GM21367 (cell line): ENCODE data around the gene LRRC49.
"Not testable (repeated sequence)": the region's sequence is repeated elsewhere in the genome, so short reads cannot be mapped to it uniquely, and the experiment has no call there.

ENCODE experiments used
- ATAC-seq: cut with Tn5 transposase; IDR thresholded peaks from one replicate; pipeline ENCODE4 v1.9.1; 2021; ENCODE audit not compliant: unreplicated experiment

Gene LRRC49, protein sequence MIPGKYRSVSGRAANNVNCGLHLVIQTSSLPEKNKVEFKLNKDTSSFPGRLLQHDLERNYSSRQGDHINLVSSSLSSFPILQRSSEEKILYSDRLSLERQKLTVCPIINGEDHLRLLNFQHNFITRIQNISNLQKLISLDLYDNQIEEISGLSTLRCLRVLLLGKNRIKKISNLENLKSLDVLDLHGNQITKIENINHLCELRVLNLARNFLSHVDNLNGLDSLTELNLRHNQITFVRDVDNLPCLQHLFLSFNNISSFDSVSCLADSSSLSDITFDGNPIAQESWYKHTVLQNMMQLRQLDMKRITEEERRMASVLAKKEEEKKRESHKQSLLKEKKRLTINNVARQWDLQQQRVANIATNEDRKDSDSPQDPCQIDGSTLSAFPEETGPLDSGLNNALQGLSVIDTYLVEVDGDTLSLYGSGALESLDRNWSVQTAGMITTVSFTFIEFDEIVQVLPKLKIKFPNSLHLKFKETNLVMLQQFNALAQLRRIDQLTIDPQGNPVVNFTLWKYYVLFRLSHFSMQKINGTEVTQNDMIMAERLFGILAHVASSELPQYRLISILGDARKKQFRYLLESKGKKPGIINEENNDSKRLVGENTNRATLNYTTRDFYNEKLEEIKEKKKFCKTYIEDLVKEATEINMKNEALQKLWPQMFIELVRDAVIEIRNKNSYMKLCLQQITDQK

DNA sequence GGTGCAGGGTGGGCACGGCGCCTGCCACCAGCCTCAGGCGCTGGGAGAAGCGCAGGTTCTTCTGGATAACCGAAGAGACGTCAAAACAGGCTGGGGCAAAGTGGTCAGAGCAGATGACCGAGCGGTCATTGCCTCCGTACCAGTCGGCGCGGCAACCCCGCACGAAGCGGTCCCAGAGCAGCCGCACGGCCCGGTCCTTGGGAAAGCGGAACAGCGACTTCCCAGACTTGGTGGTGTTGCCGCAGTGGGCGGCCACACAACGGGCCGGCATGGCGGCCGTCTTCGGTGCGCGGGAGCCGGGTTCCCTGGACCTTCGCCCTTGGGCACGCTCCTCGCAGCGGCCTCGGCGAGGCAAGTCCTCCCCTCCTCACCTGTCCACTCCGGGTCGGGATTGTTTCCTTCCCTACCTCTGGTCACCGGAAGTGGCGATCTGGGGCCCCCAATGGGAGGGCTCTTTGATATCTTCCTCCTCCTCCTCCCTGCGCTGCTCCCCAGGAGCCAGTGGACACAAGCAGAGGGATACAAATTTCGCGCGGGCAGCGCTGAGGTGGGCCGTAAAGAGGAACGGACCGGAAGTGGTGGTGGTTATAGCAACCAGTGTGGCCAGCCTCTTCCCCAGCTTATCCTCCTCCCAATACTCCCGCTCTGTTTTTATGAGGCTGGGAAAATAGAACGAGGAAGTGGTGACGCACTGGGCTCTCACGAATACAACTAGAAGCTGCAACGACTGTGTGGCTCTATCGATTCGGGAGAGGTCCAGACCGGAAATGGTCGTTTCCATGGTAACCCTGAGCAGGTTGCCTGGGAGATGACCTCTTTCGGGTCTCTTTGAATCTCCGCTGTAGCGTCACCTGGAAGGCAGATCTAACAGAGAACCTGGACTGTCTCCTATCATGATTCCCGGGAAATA, at the start of gene LRRC49, which contains the start of gene THAP10:
Gene LRRC49, plus strand, starts transcription at position 825 of the 910 bp plus-strand sequence. Its CDS starts 69 bp downstream, at position 894.
Gene THAP10, minus strand, starts transcription at position 432 of the 910 bp plus-strand sequence. Its CDS starts 161 bp downstream, at position 271.
- ATAC-seq: peak; percentile 80

DNA sequence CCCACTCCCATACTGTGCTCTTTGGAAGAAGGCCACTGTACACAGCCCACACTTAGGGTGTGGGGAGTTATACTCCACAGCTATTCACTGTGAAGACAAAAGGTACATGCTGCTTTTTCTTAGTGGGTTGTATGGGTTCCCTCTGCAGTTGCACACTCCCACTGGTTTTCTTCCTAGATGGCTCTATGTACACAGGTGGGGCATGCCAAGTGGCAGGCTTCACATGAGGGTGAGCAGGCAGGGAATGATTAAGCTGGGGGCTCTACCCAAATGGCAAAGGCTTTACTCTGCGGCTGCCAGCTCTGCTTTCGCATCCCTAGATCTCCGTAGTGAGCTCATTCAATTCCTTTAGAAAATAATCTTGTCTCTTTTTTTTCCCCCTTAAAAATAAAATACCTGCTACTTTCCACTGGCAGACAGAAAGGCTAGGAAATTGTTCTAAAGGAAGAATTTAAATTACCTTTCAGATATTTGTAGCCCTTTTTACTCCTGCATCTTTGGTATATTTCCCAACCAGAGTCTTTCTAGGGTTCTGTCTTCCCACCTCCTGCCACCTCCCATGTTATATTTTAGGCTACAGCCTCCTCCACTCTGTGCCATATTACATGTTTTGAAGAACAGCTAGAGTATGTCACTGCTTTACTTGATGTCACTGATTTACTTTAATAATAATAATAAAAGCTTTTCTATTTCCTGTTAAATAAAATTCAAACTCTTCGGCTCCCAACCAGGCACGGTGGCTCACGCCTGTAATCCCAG, 46.8 kb upstream of the LRRC49 start:
- ATAC-seq: no peak

DNA sequence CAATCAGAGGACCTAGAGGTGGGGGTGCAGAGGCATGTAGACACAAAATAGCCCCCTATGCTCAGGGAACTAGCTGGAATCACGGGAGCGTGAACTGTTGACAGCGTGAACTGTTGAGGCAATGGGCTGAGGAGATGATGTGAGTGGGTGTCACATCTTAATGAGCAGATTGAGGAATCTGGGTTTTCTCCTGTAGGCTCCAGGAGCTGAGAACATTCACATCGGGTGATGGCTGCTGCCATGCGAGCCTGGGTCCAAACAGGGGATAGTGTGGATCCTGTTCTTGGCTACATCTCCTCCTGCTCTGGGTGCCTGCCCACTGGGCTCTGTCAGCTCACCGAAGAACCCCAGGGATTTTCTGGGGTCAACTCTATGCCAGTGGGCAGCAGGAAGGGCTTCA, 40.7 kb upstream of the LRRC49 start:
- ATAC-seq: no peak

DNA sequence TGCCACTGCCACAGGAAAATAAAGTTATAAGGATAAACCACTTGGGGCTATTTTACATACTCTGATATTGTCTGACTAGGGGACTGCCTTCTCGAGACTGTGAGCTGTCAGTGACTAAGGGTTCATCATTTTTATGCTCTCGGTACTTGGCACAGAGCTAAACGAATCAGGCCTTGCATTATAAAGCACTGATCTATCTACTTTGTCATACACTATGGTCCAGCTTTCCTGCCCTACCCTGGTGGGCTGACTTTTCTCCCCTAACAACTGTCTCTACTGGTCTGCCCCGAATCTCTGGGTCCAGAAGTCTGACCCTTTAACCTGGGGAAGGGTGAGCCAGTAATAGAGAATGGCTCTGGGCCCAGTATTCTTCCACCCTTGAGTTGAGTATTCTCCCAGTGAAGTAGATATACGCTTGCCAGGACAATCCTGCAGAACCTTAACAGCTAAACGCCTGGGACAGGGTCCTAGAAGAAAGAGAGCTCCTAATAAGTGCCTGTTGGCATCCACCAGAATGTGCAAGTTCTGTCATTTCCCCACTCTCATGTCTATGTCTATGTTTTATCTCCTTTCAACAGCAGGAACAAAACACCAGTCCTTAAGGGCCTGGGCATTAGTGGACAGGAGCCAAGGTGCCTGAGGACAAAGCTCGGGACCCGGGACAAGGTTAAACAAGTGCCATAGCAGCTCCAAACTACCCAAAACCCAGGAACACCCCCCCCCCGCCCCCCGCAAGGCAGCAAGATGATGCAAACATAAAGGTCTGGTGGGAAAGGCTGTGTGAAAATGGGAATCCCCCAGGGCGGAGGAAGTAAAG, 39.9 kb upstream of the LRRC49 start:
- no peak for ATAC-seq

DNA sequence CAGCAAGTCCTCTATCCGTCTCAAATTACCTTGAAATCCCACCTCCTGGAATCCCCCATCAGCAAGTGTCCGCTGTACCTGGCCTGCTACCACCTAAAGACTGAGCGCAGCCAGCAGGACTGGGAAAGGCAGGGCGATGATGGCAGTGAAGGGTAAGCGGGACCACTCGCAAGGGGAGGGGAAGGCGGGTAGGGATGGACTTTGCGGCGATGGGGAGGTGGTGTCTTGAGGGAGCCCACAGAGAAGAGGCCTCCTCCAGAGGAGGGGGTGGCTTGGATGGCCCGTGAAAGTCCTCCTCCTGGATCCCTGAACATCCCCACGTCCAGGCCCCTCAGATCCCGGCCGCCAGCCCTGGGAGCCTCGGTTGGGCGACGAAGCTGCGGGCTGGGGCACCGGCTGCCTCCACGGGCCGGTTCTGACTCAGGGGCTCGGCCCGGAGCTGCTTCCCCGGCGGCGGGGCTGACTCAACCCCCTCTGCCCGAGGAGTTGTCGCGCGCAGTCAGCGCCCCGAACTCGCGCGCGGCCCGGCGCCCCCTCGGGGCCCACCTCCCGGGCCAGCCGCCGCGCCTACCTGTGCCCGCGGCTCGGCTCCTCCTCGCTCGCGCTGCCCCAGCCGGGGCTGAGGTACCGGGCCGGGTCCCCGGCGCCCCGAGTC, 39.2 kb upstream of the LRRC49 start:
- ATAC-seq: no peak

DNA sequence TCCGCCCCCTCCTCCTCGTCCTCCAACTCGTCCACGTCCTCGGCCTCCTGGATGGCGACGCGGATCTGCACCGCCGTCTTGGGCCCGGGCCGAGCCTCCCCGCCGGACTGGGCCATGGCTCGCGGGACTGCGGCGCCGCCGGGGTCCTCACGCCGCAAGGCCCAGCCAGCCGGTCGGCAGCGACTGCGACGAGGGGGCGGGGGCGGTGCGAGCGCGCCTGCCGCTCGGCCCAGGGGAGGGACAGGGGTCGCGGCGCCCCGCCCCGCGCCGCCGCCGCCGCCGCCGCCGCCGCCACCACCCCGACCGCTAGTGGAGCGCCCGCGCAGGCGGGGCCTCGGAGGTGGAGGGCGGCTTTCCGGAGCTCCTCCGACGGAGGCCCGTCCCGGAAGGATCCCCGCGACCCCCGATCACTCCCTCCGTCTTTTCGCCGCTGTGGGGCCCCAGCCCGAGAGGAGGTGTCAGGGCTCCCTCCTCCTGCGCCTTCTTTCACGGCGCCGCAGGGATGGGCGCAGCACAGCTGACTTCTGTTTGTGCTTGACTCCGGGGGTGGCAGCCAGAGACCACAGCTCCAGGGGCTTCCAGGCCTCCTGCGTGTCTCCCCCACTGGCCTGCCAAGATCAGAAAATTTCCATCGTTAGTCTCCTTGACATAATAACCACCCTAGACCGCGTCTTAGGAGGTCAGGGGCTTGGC, 38.5 kb upstream of the LRRC49 start, which contains the start of gene LARP6:
Gene LARP6, minus strand, starts transcription at position 185 of the 693 bp plus-strand sequence. Its CDS starts 69 bp downstream, at position 116.
- no peak for ATAC-seq

DNA sequence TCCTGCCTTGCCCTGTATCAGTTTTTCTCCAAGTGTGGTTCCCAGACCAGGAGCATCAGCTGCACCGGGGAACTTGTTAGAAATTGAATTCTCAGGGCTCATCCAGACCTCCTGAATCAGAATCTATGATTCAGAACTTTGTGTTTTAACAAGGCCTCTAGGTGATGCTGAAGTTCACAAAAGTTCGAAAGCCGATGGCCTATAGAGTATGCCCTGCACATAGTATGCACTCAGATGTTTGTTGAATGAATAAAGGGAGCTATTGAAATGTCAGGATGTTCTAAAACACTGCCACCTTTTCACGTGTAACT, 38.0 kb upstream of the LRRC49 start:
- no peak for ATAC-seq

DNA sequence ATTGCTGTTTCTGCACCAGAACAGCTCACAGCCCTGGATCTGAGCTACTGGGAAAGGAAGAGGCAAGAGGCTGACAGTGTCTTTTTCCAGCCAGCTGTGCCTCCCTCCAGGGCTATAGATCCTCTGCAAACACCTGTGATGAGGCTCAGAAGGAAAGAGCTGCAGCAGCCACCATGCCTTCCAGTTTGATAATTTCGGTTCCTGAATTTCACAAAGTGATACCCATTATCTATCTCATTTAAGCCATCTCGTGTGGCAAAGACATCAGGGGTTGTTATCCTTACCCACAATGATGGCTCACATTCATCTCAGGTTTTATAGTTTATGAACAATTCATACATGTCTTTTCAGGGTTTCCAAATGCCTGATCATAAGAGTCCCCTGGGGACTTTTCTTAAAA, 36.9 kb upstream of the LRRC49 start:
- no peak for ATAC-seq

DNA sequence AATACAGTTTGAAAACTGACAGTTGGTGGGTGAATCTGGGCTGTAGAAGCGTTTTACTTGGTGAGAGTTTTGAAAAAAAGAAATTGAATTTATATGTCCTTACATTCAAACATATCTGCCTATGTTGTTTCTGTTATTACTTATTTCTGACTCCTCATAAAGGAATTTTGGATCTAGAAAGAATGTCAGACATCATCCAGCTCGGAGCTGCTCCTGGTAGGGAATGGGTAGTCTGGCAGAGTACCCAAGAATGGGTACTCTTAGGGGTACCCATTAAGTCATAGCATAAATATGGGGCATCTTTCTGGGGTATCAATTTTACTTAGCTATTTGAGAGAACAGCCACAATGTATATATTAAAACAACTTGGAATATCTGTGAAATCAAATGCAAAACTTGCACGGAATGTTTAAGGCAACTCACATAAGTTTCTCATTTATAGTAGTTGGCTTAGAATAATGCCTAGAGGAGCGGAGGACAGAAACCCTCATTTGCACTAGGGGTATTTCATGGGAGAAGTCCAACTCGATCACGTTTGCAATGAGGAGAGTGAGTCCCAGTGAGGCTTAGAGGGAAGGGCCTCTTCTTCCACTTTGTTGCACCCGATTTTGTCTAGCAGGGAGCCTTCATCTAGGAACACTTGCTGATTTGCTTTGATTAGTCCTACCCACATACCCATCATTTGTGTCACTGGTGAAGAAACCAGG, 36.3 kb upstream of the LRRC49 start:
- no peak for ATAC-seq

DNA sequence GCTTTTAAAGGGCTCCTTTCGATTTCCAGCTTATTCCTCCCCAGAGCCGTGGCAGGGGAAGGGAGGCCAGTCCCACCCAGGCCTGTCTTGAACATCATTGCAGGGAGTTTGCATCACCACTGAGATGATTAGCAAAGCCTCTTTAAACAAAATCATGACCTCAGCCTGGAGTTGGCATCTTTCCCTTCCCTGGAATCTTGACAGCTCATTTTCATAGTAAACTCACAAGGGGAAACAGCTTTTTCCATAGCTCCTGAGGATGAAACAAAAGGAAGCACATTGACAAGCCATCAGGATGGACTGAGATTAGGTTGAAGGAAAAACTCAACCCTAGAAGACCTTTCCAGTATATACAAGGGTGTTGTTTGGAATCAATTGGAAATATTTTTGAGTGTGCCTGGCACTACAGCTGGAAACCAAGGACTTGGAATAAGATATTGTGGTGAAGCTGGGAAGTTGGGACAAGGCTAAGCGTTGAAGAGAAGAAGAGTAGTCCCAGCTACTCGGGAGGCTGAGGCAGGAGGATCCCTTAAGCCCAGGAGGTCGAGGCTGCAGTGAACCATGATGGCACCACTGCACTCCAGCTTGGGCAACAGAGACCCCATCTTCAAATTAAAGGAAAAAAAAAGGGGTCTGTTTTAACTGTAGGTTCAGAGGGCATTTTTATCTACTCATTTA, 35.6 kb upstream of the LRRC49 start:
- no peak for ATAC-seq

DNA sequence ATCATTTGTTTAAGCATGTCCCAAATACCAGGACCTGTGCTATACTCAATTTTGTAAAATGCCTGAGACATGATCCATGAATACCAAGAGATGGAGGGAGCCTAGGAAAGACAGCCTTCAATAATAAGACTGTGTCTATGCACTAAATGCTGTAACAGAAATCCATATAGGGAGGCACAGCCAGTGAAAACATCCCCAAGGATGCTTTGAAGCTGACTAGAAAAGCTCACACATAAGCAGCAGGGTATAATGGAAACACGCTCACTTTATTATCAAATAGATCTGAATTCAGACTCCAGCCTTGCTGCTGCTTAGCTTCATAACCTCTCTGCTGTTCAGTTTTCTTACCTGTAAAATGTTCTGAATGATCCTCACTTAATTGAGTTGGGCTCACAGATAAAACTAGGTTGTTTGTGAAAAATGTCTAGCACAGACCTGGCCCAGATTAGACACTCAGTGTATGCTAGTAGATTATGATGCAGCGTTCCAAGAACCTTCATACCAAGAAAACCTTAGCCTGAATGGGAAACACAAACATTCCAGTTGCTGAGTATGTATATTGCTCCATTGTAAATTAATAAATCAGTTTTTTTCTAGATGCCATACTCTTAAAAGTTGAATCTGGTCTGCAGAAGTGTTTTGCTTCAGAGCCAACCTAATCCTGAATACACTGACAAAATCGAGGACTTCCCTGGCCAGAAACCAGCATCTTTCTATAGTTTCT, 34.9 kb upstream of the LRRC49 start:
- no peak for ATAC-seq

DNA sequence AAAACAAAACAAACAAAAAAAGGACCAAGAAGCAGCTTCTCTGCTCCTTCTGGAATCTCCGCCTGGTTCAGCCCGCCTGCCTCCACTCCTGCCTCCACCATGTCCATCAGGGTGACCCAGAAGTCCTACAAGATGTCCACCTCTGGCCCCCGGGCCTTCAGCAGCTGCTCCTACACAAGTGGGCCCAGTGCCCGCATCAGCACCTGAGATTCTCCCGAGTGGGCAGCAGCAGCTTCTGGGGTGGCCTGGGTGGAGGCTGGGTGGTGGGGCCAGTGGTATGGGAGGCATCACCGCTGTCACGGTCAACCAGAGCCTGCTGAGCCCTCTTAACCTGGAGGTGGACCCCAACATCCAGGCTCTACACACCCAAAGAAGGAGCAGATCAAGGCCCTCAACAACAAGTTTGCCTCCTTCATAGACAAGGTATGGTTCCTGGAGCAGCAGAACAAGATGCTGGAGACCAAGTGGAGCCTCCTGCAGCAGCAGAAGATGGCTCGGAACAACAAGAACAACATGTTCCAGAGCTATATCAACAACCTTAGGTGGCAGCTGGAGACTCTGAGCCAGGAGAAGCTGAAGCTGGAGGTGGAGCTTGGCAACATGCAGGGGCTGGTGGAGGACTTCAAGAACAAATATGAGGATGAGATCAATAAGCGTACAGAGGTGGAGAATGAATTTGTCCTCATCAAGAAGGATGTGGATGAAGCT, 33.9 kb upstream of the LRRC49 start:
- ATAC-seq: not testable (repeated sequence)

DNA sequence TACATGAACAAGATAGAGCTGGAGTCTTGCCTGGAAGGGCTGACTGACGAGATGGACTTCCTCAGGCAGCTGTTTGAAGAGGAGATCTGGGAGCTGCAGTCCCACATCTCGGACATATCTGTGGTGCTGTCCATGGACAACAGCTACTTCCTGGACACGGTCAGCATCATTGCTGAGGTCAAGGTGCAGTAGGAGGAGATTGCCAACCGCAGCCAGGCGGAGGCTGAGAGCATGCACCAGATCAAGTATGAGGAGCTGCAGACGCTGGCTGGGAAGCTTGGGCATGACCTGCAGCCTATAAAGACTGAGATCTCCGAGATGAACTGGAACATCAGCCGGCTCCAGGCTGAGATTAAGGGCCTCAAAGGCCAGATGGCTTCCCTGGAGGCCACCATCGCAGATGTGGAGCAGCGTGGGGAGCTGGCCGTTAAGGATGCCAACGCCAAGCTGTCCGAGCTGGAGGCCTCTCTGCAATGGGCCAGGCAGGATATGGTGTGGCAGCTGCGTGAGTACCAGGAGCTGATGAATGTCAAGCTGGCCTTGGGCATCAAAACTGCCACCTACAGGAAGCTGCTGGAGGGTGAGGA, 33.2 kb upstream of the LRRC49 start:
- no peak for ATAC-seq

DNA sequence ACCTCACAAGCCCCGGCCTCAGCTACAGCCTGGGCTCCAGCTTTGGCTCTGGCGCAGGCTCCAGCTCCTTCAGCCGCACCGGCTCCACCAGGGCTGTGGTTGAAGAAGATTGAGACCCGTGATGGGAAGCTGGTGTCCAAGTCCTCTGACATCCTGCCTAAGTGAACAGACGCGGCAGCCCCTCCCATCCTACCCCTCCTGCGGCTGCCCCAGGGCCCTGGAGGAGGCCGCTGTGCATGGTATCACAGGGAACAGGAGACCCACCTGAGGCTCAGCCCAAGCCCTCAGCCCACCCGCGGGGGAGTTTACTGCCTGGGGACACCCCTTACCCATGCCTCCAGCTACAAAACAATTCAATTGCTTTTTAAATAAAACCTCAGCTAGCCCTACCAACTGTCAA, 32.6 kb upstream of the LRRC49 start:
- no peak for ATAC-seq

DNA sequence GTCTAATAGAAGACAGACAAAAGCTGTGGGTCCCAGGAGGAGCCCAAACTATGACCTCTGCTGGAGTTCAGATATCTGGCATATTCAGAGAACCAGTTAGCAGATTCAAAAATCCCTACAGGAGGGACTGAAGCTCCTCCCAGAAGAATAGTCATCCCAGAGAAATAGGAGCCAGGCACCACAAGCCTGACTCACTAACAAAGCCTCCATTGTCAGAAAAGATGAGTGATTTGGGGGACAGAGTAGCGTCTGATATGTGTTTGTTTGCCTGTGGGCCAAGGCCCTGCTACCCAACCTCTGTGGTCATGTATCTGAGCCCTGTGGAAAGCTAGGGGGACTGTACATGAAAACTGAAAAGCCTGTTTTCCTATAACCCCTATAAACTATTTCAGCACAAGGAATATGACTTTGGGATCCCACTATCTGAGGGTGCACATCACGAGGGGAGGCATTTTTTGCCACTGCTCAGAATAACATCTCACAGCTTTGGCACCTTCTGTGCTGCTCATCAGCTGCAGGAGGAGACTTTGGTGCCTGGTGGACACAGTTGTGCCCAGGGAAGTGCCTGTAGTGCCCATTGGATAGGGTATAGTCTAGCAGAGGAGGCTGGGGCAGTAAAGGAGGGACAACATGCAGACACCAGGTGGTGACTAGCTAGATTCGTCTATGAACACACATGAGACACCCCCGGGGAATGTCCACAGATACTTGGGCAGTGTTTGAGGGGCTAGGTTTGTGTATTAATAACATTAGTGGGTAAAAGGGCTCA, 29.0 kb upstream of the LRRC49 start:
- ATAC-seq: no peak
